DMS 273 (cell line): Measurements from ENCODE around the gene SIRPB2.

Source experiments
- DNase-seq: peaks from one replicate; lab custom pipeline; 2025; ENCODE audit not compliant: unreplicated experiment; lab: John Stamatoyannopoulos, UW

Gene SIRPB2

DNA sequence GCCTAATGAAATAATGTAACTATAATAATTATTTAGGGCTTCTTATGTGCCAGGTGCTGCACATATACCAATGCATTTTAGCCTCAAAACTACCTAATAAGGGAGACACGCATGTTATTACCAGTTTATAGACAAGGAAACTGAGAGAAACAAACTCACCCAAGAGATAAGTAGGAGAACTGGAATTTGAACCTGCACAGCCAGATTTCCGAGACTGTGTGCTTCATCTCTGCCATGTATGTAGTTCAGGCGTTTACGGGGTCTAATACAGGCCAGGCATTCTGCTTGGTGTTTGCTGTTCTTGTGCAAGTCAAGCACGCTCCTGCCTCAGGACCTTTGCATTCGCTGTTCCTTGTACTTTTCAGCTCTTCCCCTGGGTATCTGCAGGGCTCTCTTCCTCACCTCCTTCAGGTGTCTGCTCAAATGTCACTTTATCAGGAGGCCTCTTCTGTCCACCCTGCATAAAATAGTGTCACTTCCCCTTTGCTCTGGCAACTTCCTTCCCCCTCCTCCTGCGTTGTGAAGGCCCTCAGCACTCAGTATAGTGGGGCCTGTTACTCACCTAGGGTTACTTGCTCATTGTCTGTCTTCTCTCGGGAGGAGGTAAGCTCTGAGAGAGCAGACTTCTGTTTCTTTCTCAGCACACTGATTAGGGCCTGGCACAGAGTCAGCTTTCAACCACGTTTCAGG is 18.5 kb downstream of the SIRPB2 start:
- no peak for DNase-seq

- no peak for DNase-seq
These were observed 20.0 kb downstream of the SIRPB2 start for GRCh38 chr20:1471242-1471641.

- peak; percentile 91 for DNase-seq
These were observed 21.2 kb downstream of the SIRPB2 start for GRCh38 chr20:1469925-1470571.

GRCh38 chr20:1469306-1469905 is 21.8 kb downstream of the SIRPB2 start:
- no peak for DNase-seq

DNA sequence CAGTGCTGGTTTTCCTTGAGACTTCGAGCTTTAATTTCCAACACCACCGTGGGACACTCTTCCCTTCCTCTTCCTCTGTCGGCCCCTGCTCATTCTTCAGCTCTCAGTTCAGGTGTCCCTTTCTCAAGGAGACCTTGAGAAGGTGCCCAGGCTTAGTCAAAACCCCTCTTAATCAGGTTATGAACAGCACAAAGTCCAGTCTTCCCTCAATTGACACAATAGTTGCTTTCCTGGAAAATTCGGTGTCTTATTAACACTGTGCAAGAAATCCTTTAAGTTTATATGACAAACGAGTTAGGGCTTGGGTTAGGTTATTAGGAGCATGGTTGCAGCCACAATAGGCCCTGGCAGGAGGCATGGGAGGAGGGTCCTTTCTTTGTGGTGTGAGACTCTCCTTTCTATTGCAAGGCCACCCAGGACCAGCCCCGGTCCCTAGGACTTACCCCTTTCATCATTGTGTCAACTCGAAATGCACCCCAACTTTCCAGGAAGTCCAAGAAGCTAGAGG is 23.0 kb downstream of the SIRPB2 start:
- DNase-seq: no peak

GRCh38 chr20:1467355-1468116 is 23.7 kb downstream of the SIRPB2 start:
- DNase-seq: peak; percentile 35

- DNase-seq: no peak
These were observed 24.2 kb downstream of the SIRPB2 start for GRCh38 chr20:1467082-1467354.

- DNase-seq: peak; percentile 98
These were observed 24.8 kb downstream of the SIRPB2 start, which contains the start of gene NSFL1C for GRCh38 chr20:1466211-1467081. Gene NSFL1C (minus strand): TSS chr20:1466849. CDS start chr20:1466824, 25 bp downstream.

- no peak for DNase-seq
These were observed 25.6 kb downstream of the SIRPB2 start for GRCh38 chr20:1465470-1466210.

GRCh38 chr20:1463971-1464570 is 27.1 kb downstream of the SIRPB2 start:
- no peak for DNase-seq

GRCh38 chr20:1462834-1463233 is 28.4 kb downstream of the SIRPB2 start:
- DNase-seq: no peak

DNA sequence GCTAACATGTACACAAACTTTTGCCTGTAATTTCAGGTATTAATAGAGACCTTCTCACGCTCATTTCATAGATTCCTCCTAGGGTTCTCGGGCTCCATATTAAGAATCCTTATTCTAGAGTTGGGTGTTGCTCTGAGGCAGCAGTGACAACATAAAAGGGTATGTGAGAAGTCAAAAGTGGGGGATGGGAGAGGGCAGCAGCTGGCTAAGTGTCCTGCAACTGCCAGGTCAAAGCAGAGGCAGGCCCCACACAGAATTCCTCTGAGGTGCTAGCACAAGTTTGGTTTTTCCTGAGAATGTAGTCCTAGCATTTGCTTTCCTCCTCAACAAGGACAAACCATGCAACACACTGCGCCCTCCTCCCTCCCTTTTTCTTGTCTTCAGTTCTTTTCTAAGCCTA is 29.2 kb downstream of the SIRPB2 start:
- no peak for DNase-seq

DNA sequence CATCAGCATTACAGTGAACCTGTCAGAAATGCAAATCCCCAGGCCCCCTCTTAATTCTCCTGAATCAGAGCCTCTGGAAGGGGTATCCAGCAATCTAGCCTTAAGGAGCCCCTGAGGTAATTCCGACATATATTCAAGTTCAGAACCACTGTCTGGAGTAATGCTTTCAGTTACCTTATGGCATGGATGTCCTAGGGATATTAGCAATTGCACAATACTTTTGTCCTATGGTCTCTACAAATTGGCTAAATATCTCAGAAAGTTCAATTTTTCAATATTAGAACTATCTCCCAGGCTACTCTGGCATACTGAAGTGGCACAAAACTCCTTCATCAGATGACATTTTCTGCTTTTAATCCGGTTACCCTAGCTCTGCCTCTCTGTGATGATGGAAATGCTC is 30.9 kb downstream of the SIRPB2 start:
- DNase-seq: no peak

DNA sequence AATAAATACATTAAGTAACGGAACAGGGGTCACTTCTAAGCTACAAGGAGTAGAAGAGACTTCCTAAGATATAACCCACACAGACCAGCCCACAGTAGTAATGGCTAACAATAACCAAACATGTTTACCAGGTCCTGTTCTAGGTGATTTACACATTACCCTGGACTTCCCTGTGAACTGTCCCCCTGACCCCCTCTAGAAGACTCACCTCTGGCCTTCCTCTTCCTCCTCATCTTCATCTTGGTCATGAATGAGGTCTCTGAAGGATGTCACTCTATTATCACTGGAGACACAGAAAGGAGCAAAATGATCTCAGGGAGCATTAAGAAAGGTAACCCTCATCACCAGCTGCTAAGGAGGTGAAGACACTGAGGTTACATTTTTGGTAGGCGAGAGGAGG is 33.2 kb downstream of the SIRPB2 start:
- no peak for DNase-seq

- no peak for DNase-seq
These were observed 34.9 kb downstream of the SIRPB2 start for GRCh38 chr20:1456300-1456699.

DNA sequence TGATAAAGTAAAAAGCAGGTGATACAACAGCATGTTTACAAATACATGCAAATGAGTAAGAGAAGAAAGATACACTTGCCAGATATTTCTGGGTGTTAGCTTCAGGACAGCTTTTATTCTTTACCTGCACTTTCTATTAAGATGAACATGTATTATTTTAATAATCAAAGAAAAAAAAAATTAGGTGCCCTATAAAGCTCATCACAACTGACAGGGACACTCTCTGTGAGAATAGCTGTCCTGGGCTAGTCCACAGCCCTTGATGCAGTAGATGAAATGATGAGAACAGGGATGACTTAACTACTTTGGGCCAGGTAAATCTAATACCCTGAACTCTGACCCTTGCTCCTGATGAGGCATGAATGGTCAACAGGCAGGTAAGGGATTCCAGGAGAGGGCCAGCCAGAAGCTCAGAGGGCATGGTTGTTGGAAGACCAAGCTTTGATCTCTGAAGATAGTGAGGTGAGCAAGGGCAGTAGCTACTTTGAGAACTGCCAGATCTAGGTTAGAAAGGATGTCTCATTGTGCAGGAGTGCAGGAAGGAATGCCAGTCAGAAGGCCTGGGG is 40.2 kb downstream of the SIRPB2 start:
- DNase-seq: peak; percentile 40

GRCh38 chr20:1449370-1449769 is 41.9 kb downstream of the SIRPB2 start:
- DNase-seq: peak; percentile 63

- DNase-seq: no peak
These were observed 43.1 kb downstream of the SIRPB2 start for GRCh38 chr20:1448081-1448620.

DNA sequence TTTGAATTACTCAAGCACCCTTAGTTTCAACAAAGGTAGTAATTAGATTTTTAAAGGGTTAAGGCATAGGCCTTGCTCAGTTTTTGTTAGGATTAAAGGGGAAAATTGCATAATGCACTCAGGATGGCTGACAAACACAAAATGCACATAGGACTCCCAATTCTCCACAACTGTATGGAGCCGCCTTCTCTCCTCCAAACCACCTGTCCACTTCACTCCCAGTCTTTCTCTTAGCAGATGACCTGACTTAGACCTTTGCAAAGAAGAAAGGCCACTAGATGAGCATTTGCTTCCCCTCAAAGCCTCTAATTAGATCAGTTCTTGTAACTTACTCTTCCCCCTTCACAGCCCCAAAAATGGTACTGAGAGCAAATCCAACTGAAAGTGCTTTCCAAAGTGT is 44.7 kb downstream of the SIRPB2 start:
- DNase-seq: no peak
